GM12864 (cell line): Measurements from ENCODE around the gene TWSG1.

Experiments
- DNase-seq: peaks from one replicate; pipeline ENCODE4 v3.0.0-alpha.2; 2011; ENCODE audit warnings: low read depth
- H3K4me3 ChIP-seq: 2 replicates; pipeline ENCODE4 v1.5.1; 2011; ENCODE audit warnings: mild to moderate bottlenecking, low read depth, low read length, control low read depth
- TF ChIP-seq, protein P1 (sequence below): IDR thresholded peaks from 2 replicates; pipeline ENCODE4 v1.5.1; 2011; ENCODE audit warnings: low read depth, mild to moderate bottlenecking, moderate library complexity, low read length, control low read depth, inconsistent platforms; ENCODE audit errors: missing control alignments

Gene TWSG1

DNA sequence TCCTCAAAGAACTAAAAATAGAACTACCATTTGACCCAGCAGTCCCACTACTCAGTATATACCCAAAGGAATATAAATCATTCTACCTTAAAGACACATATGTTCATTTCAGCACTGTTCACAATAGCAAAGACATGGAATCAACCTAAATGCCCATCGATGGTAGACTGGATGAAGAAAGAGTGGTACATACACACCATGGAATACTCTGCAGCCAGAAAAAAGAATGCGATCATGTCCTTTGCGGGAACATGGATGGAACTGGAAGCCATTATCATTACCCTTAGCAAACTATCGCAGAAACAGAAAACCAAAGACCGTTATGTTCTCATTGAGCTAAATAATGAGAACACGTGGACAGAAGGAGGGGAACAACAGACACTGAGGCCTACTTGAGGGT is 44.5 kb downstream of the TWSG1 start:
- H3K4me3 ChIP-seq: no peak overlapping the region
- TF ChIP-seq, protein P1, sequence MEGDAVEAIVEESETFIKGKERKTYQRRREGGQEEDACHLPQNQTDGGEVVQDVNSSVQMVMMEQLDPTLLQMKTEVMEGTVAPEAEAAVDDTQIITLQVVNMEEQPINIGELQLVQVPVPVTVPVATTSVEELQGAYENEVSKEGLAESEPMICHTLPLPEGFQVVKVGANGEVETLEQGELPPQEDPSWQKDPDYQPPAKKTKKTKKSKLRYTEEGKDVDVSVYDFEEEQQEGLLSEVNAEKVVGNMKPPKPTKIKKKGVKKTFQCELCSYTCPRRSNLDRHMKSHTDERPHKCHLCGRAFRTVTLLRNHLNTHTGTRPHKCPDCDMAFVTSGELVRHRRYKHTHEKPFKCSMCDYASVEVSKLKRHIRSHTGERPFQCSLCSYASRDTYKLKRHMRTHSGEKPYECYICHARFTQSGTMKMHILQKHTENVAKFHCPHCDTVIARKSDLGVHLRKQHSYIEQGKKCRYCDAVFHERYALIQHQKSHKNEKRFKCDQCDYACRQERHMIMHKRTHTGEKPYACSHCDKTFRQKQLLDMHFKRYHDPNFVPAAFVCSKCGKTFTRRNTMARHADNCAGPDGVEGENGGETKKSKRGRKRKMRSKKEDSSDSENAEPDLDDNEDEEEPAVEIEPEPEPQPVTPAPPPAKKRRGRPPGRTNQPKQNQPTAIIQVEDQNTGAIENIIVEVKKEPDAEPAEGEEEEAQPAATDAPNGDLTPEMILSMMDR: no peak
- DNase-seq: no peak

DNA sequence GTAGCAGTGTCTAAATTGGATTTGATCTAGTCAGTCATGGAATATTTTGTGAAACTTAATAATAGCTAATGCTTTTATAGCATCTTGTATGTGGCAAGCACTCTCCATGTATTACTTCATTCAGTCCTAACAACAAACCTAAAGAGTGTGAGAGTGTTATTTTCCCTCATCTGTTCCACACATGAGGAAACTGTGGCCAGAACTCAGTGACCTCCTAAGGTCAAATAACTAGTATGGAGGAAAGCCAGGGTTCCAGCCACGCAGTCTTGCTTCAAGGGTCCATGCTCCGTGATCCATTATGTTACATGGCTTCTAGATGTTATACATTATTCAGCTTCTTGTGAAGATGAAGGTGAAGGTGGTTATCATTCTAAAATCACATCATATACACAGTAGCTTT is 45.5 kb downstream of the TWSG1 start:
- no peak overlapping the region for H3K4me3 ChIP-seq
- TF ChIP-seq, protein P1: no peak
- DNase-seq: no peak

GRCh38 chr18:9380621-9381395 is 46.2 kb downstream of the TWSG1 start:
- no peak overlapping the region for H3K4me3 ChIP-seq
- no peak for DNase-seq
- TF ChIP-seq, protein P1: no peak

DNA sequence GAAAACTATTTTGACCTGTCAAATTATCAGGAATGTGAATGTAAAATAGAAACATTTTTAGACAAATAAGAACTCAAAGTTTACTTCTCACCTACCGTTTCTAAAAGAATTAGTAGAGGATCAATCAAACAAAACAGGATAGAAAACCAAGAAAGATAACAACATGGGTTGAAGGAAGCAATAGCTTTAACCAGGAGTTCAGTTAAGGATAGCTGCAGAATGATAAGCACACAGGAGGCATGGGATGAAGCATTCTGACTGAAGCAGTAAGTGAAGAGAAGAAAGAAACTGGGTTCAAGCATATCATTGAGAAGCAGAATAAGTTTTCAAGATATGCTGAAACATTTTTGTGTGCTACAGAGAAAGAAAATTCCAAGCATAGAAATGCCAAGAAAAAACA is 52.3 kb downstream of the TWSG1 start:
- DNase-seq: no peak
- no peak overlapping the region for H3K4me3 ChIP-seq
- TF ChIP-seq, protein P1: no peak

DNA sequence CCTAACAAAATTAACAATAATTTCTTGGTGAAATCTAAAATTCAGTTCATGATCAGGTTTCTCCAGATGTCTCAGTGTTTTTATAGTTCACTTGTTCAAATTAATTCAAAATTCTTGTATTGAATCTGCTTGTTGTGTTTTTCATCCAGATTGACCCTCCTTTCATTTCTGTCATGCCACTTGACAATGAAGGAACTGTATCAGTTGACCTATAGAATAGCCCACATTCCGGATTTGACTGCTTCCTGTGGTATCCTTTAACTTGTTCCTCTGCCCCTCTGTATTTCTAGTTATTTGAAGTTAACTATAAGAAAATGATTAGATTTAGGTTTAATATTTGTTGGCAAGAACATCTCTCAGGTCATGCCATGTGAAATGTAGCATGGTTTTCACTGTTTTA is 53.3 kb downstream of the TWSG1 start:
- H3K4me3 ChIP-seq: no peak overlapping the region
- DNase-seq: no peak
- TF ChIP-seq, protein P1: no peak

DNA sequence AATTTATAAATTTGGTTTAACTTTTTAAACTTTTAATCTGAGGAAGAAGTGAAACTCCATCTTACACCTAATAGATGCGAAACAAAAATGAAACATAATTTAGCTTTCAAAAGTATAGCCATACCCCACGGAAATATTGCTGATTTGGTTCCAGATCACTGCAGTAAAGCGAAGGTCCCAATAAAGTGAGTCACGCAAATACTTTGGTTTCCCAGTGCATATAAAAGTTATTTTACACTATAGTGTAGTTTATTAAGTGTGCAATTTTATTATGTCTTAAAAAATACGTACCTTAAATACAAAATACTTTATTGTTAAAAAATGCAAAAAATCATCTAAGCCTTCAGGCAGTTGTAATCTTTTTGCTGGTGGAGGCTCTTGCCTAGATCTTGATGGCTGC is 55.1 kb downstream of the TWSG1 start:
- TF ChIP-seq, protein P1: no peak
- H3K4me3 ChIP-seq: no peak overlapping the region
- DNase-seq: no peak

GRCh38 chr18:9392726-9393125 is 58.2 kb downstream of the TWSG1 start:
- TF ChIP-seq, protein P1: no peak
- H3K4me3 ChIP-seq: no peak overlapping the region
- DNase-seq: no peak
